LNCaP clone FGC (cell line): ENCODE data around the gene FRMD4A.
A peak's percentile ranks its signal among the peaks of the same experiment; 100 is the strongest.
"Not testable (repeated sequence)": the region's sequence is repeated elsewhere in the genome, so short reads cannot be mapped to it uniquely, and the experiment has no call there.

ENCODE experiments used
- DNase-seq: peaks from one replicate; pipeline ENCODE4 v3.0.0-alpha.2; 2011; ENCODE audit warnings: low read depth
- H3K4me3 ChIP-seq: 2 replicates; pipeline ENCODE4 v1.5.1; 2011; ENCODE audit warnings: mild to moderate bottlenecking, low read depth, low read length, control low read depth
- TF ChIP-seq, protein P1 (sequence below): IDR thresholded peaks from 2 replicates; pipeline ENCODE4 v1.5.1; 2012; ENCODE audit warnings: mild to moderate bottlenecking; ENCODE audit not compliant: control insufficient read depth, insufficient read depth; ENCODE audit errors: extremely low read depth

FRMD4A gene

GRCh38 chr10:14244801-14245211 is 85.9 kb downstream of the FRMD4A start:
- no peak overlapping the region for H3K4me3 ChIP-seq
- DNase-seq, result no peak
- TF ChIP-seq, protein P1, sequence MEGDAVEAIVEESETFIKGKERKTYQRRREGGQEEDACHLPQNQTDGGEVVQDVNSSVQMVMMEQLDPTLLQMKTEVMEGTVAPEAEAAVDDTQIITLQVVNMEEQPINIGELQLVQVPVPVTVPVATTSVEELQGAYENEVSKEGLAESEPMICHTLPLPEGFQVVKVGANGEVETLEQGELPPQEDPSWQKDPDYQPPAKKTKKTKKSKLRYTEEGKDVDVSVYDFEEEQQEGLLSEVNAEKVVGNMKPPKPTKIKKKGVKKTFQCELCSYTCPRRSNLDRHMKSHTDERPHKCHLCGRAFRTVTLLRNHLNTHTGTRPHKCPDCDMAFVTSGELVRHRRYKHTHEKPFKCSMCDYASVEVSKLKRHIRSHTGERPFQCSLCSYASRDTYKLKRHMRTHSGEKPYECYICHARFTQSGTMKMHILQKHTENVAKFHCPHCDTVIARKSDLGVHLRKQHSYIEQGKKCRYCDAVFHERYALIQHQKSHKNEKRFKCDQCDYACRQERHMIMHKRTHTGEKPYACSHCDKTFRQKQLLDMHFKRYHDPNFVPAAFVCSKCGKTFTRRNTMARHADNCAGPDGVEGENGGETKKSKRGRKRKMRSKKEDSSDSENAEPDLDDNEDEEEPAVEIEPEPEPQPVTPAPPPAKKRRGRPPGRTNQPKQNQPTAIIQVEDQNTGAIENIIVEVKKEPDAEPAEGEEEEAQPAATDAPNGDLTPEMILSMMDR, result no peak

DNA sequence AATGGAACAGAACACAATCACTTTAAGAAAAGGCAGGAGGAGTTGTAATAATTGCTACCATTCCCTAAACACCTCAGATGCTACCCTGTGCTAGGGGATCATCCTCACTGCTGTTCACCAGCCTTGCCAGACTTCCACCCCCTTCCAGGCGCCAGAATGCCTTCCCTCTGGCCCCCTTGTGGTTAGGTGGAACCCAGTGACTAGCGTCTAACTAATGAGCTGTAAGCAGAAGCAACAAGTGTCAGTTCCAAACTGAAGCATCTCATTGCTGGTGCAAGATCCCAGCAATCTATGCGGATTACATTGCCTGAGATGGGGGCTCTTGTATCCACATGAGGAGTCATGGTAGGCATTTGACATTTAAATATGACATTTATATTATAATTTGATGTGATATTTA is 86.6 kb downstream of the FRMD4A start:
- H3K4me3 ChIP-seq, result no peak overlapping the region
- TF ChIP-seq, protein P1, result peak; percentile 6; the same call in 1 of the 2 replicates
- DNase-seq, result no peak

GRCh38 chr10:14243221-14243620 is 87.5 kb downstream of the FRMD4A start:
- H3K4me3 ChIP-seq, result no peak overlapping the region
- DNase-seq, result no peak
- TF ChIP-seq, protein P1, result no peak

GRCh38 chr10:14241196-14241595 is 89.5 kb downstream of the FRMD4A start:
- DNase-seq, result no peak
- TF ChIP-seq, protein P1, result no peak
- H3K4me3 ChIP-seq, result no peak overlapping the region

DNA sequence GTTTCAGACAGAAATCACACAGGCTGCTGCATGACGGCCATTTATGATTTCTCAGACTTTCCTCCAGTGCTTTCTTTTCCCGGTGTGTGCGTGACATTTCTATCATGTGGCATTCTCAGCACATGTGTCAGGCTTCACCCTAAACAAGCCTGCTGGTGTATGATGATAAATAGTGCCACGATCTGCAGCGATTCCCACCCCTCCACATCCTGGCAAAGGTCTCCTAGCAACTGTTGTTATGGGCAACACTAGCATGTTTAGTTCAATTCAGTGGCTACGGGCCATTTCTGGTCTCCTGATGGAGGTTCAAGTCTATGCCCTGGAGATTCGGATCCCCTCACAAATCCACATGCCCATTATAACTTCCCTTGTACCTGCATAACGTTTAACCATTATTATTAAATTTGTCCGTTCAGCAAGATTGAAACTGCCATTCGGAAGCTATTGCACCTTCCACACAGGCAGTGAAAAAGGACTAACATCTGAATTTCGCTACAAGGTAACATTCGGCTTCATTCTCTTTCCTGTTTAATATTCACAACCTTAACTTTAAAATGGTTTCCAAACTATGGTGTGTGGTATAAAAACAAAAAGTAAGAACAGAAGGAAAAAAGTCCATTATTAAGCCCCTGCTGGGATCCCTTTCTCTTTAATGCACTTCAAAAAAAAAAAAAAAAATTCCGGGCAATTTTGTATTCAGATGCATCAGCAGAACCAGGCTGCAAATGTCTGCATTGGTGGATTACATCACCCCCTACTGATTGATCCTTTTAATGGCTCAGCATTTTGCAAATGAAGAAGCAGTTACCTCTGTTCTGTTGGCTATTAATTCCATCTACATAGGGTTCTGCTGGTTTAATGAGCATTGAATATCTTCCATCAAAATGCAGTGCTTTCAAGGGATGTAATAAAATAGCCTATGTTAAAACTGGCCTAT is 90.2 kb downstream of the FRMD4A start:
- no peak for DNase-seq
- TF ChIP-seq, protein P1, result peak; percentile 11; the same call in 1 of the 2 replicates
- no peak overlapping the region for H3K4me3 ChIP-seq

DNA sequence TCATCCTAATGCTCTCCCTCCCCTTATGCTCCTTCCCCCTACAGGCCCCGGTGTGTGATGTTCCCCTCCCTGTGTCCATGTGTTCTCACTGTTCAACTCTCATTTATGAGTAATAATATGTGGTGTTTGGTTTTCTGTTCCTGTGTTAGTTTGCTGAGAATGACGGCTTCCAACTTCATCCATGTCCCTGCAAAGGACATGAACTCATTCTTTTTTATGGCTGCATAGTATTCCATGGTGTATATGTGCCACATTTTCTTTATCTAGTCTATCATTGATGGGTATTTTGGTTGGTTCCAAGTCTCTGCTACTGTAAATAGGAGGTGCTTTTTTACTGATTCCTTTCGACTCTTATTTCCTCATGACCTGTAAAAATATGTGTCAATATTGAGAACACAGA is 92.1 kb downstream of the FRMD4A start:
- H3K4me3 ChIP-seq, DNase-seq: not testable (repeated sequence)

- DNase-seq, result no peak
- H3K4me3 ChIP-seq, result no peak overlapping the region
- TF ChIP-seq, protein P1, result no peak
Observed at GRCh38 chr10:14236341-14236740, 94.4 kb downstream of the FRMD4A start.
